HG03439 (cell line): ENCODE data around the gene HAUS8.

ENCODE experiments used
- ATAC-seq: cut with Tn5 transposase; IDR thresholded peaks from one replicate; pipeline ENCODE4 v1.9.1; 2021; ENCODE audit warnings: mild to moderate bottlenecking, moderate library complexity; ENCODE audit not compliant: unreplicated experiment

Gene HAUS8

GRCh38 chr19:17004386-17004785 is 70.9 kb downstream of the HAUS8 start:
- ATAC-seq = no peak

DNA sequence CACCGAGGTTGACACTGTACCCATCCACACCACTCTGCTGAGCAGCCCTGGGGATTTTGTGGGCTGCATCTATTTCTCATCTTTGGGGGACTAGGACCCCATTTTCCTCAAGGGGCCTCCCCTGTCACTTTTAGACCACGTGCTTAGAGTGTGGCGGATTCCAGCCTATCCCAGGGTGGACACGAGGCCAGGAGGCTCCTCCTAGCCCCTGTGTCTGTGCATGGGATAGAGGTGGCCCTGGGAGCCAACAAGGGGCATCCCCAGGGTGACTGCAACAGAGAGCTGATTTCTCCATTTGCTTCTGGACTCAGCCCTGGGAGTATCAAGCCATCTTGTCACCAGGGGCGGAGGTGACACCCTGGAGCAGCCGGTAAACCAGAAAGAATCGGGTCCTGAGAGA is 72.8 kb downstream of the HAUS8 start:
- no peak for ATAC-seq

DNA sequence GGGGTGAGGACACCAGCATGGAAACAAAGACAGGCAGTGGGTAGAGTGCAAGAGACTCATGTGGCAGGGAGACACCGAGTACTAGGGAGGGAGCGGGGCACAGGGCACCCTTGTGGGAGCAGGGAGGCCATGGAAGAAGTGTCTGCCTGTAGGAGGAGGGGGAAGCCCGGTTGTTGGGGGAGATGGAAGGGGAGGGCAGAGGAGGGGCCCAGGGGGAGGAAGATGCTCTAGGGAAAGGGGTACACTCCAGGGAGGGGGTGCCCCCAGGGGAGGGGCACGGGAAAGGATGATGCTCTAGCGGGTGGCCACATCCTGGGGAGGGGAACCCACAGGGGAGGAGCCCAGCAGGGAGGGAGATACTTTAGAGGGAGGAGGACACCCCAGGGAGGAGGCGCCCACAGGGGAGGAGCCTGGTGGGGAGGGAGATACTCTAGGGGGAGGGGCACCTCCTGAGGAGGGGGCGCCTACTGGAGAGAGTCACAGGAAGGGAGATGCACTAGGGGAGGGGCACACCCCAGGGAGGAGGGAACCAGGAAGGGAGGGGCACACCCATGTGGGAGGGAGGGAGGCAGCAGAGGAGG is 73.6 kb downstream of the HAUS8 start:
- ATAC-seq = no peak
